ENCODE data around the gene GALNT18. TPM values are rescaled to one million over a fixed set of nuclear protein-coding genes. Genes with fewer than 3 reads are reported as not detected.

GALNT18 gene
- total RNA-seq, 1 donor from 2014 or later, result 38.4 TPM

- no peak for TF ChIP-seq CTCF (IDR thresholded peaks at IDR 0.05)
- Mint-ChIP-seq H3K4me3 (ENCODE audit: unreplicated experiment) (no peak overlapping the region), H3K27ac (ENCODE audit: unreplicated experiment) (peak overlapping the region; percentile 76), H3K9me3 (ENCODE audit: low read depth) (no peaks in the 10 kb centered on the region), H3K4me1 (ENCODE audit: low read depth) (peaks cover 87% of the 10 kb centered on the region), H3K27me3 (ENCODE audit: low read depth) (no peaks in the 10 kb centered on the region), H3K36me3 (ENCODE audit: low read depth) (no peaks in the 10 kb centered on the region)
- DNase-seq (ENCODE audit: low spot score), result no peak
Measured at GRCh38 chr11:11535611-11536010, 86.2 kb downstream of the GALNT18 start.

DNA sequence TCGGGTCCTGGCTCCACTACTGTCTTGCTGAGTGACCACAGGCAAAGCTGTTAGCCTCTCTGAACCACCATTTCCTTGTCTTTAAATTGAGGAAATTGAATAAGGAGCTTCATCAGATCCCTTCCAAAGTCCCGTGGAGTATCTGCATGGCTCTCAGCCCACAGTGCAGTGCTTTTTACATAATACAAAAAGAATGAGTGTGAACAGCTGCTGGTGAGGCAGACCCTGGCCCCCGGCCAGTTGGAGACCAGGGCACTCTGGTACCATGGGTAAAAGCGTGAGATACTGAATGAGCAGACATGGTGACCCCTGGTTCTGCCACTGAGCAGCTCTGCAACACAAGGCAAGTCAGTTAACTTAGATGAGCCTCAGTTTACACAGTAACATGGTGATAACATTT is 86.8 kb downstream of the GALNT18 start:
- Mint-ChIP-seq H3K27ac (ENCODE audit: unreplicated experiment) (peak overlapping the region; percentile 33), H3K4me3 (ENCODE audit: unreplicated experiment) (no peak overlapping the region), H3K36me3 (ENCODE audit: low read depth) (no peaks in the 10 kb centered on the region), H3K4me1 (ENCODE audit: low read depth) (peaks cover 93% of the 10 kb centered on the region), H3K27me3 (ENCODE audit: low read depth) (no peaks in the 10 kb centered on the region), H3K9me3 (ENCODE audit: low read depth) (no peaks in the 10 kb centered on the region)
- no peak for TF ChIP-seq CTCF (IDR thresholded peaks at IDR 0.05)
- no peak for DNase-seq (ENCODE audit: low spot score)

DNA sequence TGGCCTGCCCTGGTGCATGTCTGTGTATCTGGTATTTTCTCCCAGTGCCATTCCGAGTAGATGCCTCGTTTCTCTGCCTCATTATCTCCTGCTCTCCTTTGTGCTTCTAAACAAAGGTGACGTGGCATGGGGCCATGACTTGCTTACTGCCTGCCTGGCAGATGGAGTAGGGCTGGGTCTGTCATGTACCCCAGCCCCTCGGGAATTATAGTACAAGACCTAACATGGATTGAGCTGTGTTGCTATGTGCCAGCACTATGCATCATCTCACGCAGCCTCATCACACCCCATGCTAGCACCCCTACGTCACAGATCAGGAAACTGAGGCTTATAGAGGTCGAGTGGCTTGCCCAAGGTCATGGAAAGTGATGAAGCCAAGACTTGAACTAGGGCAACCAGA is 88.1 kb downstream of the GALNT18 start:
- Mint-ChIP-seq H3K4me3 (ENCODE audit: unreplicated experiment) (no peak overlapping the region), H3K36me3 (ENCODE audit: low read depth) (no peaks in the 10 kb centered on the region), H3K27me3 (ENCODE audit: low read depth) (no peaks in the 10 kb centered on the region), H3K27ac (ENCODE audit: unreplicated experiment) (no peak overlapping the region), H3K9me3 (ENCODE audit: low read depth) (no peaks in the 10 kb centered on the region), H3K4me1 (ENCODE audit: low read depth) (peaks cover 89% of the 10 kb centered on the region)
- no peak for DNase-seq (ENCODE audit: low spot score)
- TF ChIP-seq CTCF (IDR thresholded peaks at IDR 0.05), result no peak

- Mint-ChIP-seq H3K27ac (ENCODE audit: unreplicated experiment) (no peak overlapping the region), H3K4me1 (ENCODE audit: low read depth) (peaks cover 82% of the 10 kb centered on the region), H3K27me3 (ENCODE audit: low read depth) (no peaks in the 10 kb centered on the region), H3K4me3 (ENCODE audit: unreplicated experiment) (no peak overlapping the region), H3K9me3 (ENCODE audit: low read depth) (no peaks in the 10 kb centered on the region), H3K36me3 (ENCODE audit: low read depth) (peaks cover 3% of the 10 kb centered on the region)
- TF ChIP-seq CTCF (IDR thresholded peaks at IDR 0.05), result no peak
- no peak for DNase-seq (ENCODE audit: low spot score)
Measured at GRCh38 chr11:11533057-11533456, 88.7 kb downstream of the GALNT18 start.

DNA sequence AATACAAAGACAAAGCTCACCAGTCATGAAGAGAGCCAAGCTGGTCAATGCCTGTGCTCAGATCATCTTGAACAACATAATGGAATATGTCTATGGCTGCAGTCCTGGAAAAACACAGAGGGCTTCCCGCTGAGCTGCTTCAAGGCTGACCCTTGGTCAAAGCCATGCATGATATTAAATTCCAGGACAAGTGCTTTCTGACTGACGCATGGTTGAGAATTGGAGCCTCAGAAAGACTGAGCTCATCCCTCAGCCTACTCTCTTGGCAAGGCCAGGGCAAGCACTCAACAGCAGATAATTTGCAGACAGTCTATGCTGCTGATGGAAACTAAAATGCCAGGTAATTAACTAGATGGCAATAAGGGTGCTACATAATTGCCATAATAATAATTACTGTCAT is 89.2 kb downstream of the GALNT18 start:
- Mint-ChIP-seq H3K27ac (ENCODE audit: unreplicated experiment) (peak overlapping the region; percentile 71), H3K9me3 (ENCODE audit: low read depth) (no peaks in the 10 kb centered on the region), H3K4me3 (ENCODE audit: unreplicated experiment) (no peak overlapping the region), H3K27me3 (ENCODE audit: low read depth) (no peaks in the 10 kb centered on the region), H3K4me1 (ENCODE audit: low read depth) (peaks cover 82% of the 10 kb centered on the region), H3K36me3 (ENCODE audit: low read depth) (peaks cover 3% of the 10 kb centered on the region)
- TF ChIP-seq CTCF (IDR thresholded peaks at IDR 0.05), result no peak
- no peak for DNase-seq (ENCODE audit: low spot score)
